Esophagus squamous epithelium (tissue), 4 donors: Measurements from ENCODE around the gene SATB1.
"Not testable (repeated sequence)": the region's sequence is repeated elsewhere in the genome, so short reads cannot be mapped to it uniquely, and the experiment has no call there.

Source experiments
- CTCF ChIP-seq, 6 experiments: fragments of 450-650 bp in 4 of 6; fragments of 200-600 bp in 2 of 6; sonication (generic) in 2 of 6; IDR thresholded peaks; one replicate each; pipeline ENCODE4 v1.5.1; 2016 to 2019; ENCODE audit warnings: antibody characterized with exemption in 6 of 6, mild to moderate bottlenecking in 4 of 6, moderate library complexity in 4 of 6
- POLR2A ChIP-seq, 4 donors: fragments of 450-650 bp; IDR thresholded peaks; one replicate each; pipeline ENCODE4 v1.6.1; 2017; ENCODE audit warnings: antibody characterized with exemption in 4 of 4, mild to moderate bottlenecking in 4 of 4, moderate library complexity in 3 of 4

GRCh38 chr3:18330772-18331441, 94.2 kb downstream of the SATB1 start:
- not testable (repeated sequence) for TF ChIP-seq CTCF, POLR2A (IDR thresholded peaks at IDR 0.05)
